GM18498 (cell line): Measurements from ENCODE around the gene RABL2B.
"Not testable (repeated sequence)": the region's sequence is repeated elsewhere in the genome, so short reads cannot be mapped to it uniquely, and the experiment has no call there.

Experiments used
- ATAC-seq: cut with Tn5 transposase; IDR thresholded peaks from one replicate; pipeline ENCODE4 v1.9.1; 2021; ENCODE audit warnings: mild to moderate bottlenecking, moderate library complexity; ENCODE audit not compliant: unreplicated experiment

The RABL2B gene

GRCh38 chr22:50783033-50783879 is at the start of gene RABL2B:
RABL2B (minus strand) TSS chr22:50783636; CDS start chr22:50782294, 1,342 bp downstream.
- peak; percentile 94 for ATAC-seq

DNA sequence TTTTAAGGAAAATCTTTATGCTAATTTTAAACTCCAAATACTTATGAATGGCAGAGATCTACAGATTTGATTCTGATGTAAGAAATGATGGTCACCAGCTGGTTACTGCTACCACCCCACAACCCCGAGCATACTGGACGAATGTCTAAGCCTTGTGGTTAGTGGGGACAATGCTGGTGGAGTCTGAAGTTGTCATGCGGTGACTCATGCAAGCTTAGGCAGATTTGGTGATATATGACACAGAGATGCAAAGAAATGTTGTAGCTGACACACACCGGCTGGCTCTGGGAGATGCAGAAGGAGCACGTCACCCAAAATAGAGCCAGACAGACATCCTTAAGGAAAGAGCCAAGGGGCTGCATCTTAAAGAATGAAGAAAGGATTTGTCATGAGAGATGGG is 3.5 kb upstream of the RABL2B start:
- not testable (repeated sequence) for ATAC-seq

DNA sequence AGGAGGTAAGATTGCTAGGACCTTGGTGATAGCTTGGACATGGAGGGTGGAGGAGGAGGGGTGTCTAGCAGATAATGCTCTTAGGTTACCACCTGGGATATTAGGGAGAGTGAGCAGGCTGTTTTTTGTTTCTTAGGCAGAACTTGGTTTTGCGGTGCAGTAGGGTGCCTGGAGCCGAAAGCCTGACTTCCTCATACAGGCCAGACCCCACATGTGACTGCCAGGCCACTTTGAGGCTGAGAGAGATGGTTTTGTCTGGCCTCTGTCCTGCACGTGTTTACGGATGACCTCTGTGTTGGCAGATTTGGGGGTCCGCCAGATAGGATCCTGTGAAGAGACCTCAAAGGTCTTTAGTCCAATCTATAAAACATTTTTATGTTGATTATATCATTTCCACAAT is 1.9 kb upstream of the RABL2B start:
- not testable (repeated sequence) for ATAC-seq

DNA sequence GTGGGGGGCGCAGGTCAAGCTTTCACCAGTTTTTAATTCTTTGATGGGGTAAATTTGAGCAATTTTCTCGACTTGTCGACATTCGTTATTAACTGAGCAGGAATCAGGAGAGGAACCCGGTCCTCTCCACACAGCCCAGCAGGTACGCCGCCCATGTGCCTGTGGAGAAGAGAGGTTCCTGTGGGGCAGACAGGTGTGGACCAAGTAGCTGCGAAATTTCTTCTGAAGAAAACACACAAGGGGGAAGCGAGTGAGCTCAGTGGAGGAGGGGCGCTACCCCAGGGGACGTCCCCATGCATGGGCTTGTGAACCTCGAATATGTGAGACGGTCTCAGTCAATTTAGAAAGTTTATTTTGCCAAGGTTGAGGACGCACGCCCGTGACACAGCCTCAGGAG is 442 bp upstream of the RABL2B start:
- peak; percentile 28 for ATAC-seq

DNA sequence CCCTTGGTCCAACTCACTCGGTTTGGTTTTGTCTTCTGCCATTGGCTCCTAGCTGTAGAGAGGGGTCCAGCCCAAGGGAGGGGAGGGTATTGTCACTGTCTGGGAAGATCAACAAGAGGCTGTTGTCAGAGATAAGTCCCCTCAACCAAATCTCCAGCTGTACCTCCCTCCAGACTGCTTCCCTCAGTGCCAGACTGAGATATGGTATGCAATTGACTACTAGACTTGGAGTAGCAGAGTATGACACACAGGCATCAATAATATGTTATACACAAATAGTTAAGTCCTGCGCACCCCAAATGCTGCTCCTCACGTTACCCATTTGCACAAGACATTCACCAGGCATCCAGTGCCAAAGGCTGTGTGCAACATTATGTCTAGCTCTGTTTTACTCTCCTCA is 1.2 kb downstream of the RABL2B start:
- ATAC-seq: not testable (repeated sequence)

- ATAC-seq: not testable (repeated sequence)
Measured at GRCh38 chr22:50780244-50780643, 3.2 kb downstream of the RABL2B start.

GRCh38 chr22:50777631-50778030 is 5.8 kb downstream of the RABL2B start:
- ATAC-seq: not testable (repeated sequence)

DNA sequence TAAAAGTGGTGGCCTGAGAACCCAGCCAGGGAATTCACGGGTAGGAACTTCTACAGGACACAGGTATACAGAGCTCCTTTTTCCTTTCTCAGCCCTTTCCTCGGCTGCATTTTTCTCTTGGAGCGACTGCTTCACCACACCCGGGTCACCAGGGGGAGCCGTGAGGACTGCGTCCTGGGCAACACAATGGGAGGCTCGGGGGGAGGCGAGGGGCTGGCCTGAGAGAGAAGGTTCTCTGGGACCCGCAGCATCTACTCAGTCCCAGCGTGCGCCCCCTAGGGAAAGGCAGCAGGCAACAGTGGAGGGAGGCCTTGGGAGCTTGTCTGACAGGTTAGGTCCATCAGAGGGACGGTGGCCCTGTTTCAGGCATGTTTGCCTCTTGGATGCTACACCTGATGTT is 8.3 kb downstream of the RABL2B start:
- not testable (repeated sequence) for ATAC-seq

- not testable (repeated sequence) for ATAC-seq
Measured at GRCh38 chr22:50764288-50764687, 19.1 kb downstream of the RABL2B start.

DNA sequence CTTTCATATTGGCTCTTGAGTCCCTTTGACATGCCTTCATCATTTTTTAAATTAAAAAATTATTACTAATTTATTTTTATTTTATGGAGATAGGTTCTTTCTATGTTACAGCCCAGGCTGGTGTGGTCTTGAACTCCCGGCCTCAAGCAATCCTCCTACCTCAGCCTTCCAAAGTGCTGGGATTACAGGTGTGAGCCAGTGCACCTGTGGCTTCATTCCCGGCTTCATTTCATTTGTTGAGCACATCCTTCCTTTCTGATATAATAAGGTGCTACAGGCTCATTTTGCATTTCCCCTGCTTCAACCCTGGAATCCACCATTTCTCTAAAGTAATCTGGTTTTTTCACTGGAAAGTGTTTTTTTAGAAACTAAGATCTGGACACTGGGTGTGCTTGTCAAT is 21.6 kb downstream of the RABL2B start:
- not testable (repeated sequence) for ATAC-seq

DNA sequence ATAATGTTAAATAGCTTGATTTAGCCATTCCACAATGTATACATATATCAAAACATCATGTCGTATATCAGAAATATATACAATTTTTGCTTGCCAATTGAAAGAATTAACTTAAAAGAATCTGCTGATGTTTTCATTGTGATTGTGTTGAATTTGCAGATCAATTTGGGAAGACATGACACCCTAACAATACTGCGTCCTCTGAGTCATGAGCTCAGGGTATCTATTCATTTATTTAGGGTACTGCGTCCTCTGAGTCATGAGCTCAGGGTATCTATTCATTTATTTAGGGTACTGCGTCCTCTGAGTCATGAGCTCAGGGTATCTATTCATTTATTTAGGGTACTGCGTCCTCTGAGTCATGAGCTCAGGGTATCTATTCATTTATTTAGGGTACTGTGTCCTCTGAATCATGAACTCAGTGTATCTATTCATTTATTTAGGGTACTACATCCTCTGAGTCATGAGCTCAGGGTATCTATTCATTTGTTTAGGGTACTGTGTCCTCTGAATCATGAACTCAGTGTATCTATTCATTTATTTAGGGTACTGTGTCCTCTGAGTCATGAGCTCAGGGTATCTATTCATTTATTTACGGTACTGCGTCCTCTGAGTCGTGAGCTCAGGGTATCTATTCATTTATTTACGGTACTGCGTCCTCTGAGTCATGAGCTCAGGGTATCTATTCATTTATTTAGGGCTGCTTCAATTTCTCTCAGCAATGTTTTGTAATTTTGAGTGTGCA is 23.7 kb downstream of the RABL2B start:
- ATAC-seq: not testable (repeated sequence)

DNA sequence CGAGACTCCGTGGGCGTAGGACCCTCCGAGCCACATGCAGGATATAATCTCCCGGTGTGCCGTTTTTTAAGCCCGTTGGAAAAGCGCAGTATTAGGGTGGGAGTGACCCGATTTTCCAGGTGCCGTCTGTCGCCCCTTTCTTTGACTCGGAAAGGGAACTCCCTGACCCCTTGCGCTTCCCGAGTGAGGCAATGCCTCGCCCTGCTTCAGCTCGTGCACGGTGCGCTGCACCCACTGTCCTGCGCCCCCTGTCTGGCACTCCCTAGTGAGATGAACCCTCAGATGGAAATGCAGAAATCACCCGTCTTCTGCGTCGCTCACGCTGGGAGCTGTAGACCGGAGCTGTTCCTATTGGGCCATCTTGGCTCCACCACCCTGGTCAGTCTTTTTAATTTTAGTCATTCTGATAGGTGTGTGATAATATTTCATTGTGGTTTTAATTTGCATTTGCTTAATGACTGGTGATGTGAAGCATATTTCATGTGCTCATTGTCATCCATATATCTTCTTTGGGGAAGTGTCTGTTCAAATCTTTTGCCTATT is 26.4 kb downstream of the RABL2B start:
- not testable (repeated sequence) for ATAC-seq

DNA sequence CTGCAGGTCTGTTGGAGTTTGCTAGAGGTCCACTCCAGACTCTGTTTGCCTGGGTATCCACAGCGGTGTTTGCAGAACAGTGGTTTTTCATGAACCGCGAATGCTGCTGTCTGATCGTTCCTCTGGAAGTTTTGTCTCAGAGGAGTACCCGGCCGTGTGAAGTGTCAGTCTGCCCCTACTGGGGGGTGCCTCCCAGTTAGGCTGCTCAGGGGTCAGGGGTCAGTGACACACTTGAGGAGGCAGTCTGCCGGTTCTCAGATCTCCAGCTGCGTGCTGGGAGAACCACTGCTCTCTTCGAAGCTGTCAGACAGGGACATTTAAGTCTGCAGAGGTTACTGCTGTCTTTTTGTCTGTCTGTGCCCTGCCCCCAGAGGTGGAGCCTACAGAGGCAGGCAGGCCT is 27.0 kb downstream of the RABL2B start:
- ATAC-seq: not testable (repeated sequence)

GRCh38 chr22:50755251-50755650 is 28.2 kb downstream of the RABL2B start:
- not testable (repeated sequence) for ATAC-seq

DNA sequence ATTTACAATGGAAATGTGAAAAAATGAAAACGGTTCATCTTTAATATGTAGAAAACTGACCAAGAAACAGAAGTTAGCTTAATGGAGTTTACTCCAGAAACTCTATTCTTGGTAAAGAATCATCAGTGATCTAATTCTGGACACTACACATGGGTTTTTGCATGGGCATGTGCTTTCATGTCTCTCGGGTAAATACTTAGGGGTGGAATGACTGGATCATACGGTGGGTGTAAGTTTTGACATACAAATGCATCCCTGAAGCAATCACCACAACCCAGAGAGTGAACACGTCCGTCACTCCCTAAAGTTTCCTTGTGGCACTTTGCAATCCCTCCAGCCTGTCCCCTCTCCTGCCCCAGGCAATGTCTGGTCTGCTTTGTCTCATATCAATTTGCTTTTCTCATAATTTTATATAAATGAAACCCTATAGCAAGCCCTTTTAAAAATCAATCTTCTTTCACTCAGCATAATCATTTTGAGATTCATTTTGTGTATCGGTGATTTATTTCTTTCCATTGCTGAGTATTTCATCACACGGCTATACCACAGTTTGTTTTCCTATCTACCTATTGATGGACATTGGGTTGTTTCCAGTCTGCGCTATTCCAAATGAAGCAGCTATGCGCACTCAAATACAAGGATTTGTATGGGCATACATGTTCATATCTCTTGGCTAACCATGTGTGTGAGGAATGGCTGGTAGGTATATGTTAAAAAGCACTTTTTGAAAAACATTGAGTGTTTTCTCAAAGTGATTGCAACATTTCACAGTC is 33.9 kb downstream of the RABL2B start:
- not testable (repeated sequence) for ATAC-seq

DNA sequence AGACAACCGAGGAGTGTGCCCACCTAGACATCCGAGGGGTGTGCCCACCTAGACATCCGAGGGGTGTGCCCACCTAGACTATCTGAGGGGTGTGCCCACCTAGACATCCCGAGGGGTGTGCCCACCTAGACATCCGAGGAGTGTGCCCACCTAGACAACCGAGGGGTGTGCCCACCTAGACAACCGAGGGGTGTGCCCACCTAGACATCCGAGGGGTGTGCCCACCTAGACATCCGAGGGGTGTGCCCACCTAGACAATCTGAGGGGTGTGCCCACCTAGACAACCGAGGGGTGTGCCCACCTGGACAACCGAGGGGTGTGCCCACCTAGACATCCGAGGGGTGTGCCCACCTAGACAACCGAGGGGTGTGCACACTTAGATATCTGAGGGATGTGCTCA is 34.8 kb downstream of the RABL2B start:
- ATAC-seq: not testable (repeated sequence)

DNA sequence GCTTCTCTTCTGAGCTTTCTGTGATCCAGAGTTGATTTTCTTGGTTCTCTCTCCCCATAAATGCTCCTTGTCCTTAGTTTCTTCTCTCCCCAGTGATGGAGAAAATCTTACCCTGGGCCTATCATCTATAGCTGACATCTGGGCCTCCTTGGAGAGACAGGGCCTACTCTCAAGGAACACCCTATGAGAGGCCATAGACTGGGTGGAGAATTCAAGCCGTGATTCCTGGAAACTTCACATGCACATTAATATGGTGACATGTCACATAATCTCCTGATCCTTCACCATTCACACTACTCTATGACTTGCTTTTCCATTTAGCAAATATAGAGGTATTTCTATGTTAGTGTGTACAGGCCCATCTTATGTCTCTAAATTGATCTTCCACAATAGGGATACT is 35.9 kb downstream of the RABL2B start:
- not testable (repeated sequence) for ATAC-seq

- not testable (repeated sequence) for ATAC-seq
Measured at GRCh38 chr22:50744424-50744823, 39.0 kb downstream of the RABL2B start.

DNA sequence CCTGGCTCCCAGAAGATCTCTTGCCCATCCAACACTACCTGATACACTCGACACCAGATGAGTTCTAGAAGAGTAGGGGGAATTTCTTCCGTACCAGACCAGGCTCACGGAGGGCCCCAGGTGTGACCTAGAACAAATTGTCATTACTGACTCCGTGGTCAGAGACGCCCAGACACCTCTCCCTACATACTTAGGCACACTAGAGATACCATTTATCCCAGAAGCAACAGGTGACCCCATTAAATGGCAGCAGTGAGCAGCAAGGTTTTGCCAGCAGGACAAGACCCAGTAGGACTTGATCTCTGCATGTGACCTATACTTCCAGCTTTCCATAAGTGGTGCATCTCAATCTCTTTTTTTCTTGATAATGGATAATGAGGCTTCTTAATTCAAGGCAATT is 42.7 kb downstream of the RABL2B start:
- ATAC-seq: not testable (repeated sequence)

DNA sequence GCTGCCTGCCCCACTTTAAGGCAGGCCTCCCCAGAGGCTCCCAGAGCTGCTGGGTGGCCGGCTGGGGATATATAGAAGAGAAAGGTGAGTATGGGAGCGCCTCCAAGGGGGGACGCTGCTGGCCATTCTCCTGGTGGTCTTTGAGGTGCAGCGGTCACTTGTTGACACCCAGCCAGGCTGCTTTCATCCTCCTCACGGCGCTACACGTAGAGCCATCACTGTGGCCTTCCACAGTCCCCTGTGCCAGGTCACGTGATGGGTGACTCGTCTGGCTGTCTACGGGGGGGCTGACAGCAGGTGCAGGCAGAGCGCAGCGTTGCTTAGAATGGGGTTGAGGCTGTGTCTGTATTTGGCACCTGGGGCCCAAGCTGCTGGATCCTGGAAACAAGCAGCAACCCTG is 43.5 kb downstream of the RABL2B start:
- ATAC-seq: no peak

GRCh38 chr22:50739279-50739691 is 44.2 kb downstream of the RABL2B start:
- ATAC-seq: no peak
